DMS 273 (cell line): ENCODE results near the gene ZBTB39.
"Not testable (repeated sequence)": the region's sequence is repeated elsewhere in the genome, so short reads cannot be mapped to it uniquely, and the experiment has no call there.

Experiments used
- DNase-seq: peaks from one replicate; lab custom pipeline; 2025; ENCODE audit not compliant: unreplicated experiment; lab: John Stamatoyannopoulos, UW

Gene ZBTB39

DNA sequence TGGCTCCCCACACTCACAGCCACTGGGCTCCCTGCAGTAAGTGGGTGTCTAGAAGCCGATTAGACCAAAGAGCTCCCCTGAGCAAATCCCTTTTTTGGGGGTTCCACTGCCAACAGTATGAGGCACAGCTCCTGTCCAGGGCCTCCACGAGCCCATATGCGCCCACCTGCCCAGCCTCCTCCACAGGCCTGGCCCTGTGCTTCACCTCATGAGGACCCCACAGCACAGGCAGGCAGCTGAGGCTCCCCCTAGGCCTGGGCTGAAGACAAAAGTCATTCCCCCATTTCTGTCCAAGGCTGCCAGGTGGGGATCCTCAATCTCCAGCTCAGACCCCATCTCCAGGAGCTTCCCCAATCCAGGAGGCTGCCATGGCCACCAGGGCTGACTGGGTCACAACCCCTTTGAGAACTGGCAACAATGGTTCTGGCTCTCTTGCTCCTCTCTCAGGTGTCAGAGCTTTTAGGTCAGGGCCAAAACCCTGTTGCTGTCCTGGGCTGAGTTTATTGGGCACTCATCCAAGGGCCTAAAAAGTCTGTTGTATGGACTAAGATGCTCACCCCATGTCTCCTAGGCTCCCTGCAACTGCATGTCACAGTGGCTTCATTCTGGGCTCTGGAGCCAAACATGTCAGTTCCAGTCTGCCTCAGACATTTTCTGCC lies 23.6 kb downstream of the ZBTB39 start:
- DNase-seq, result not testable (repeated sequence)

DNA sequence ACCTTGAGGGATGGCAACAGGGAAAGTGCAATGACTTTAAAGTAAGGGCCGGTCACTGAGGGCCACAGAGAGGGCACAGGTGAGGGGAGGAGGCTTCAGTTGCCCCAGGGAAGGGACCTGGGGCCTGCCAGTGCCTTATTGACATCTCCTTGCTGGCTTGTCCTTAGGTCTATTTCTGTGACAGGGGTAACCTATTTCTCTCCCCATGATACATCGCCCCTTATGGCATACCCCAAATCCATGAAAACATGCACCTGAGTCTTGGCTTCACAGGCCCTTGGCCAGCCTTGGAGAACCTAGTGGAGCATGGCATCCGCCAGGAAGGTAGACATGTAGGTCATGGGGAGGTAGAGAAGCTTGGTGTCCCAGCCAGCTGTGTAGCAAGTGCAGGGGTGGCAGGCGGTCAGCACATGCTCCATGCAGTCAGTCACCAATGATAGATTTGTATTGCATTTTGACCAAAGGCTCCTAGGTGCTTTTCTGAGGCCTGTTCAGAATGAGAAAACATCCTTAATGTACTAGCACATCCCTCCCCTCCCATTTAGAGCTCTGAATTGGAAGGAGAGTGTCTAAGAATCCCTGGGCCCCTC lies 25.3 kb downstream of the ZBTB39 start:
- DNase-seq, result no peak

DNA sequence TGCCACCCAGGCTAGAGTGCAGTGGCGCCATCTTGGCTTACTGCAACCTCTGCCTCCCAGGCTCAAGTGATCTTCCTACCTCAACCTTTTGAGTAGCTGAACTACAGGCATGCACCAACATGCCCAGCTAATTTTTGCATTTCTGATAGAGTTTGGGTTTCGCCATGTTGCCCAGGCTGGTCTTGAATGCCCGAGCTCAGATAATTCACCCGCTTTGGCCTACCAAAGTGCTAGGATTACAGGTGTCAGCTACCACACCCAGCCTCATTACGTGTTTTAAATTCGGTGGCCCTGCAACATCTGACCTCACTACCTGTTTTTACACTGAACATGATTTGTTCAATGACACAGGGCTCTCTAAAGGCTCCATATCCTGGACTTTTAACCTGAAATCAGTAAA lies 26.1 kb downstream of the ZBTB39 start:
- no peak for DNase-seq

DNA sequence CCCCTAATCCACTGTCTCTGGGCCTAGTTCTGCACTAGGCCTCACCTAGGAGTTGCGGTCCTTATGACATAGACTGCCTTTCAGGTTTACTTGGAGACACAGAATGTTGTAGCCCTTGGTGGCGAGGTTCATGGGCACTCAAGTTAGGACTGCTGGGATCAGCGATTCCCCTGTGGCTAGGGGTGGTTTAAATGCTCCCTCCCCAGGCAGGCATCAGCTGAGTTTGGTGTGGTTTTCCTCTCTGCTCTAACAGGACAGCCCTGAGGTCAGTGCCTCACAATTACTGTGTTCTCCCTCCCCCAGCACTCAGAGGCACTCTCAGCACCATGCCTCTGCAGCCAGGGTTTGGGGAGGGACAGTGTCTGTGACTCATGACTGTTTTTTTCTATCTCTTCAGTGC lies 26.7 kb downstream of the ZBTB39 start:
- no peak for DNase-seq

DNA sequence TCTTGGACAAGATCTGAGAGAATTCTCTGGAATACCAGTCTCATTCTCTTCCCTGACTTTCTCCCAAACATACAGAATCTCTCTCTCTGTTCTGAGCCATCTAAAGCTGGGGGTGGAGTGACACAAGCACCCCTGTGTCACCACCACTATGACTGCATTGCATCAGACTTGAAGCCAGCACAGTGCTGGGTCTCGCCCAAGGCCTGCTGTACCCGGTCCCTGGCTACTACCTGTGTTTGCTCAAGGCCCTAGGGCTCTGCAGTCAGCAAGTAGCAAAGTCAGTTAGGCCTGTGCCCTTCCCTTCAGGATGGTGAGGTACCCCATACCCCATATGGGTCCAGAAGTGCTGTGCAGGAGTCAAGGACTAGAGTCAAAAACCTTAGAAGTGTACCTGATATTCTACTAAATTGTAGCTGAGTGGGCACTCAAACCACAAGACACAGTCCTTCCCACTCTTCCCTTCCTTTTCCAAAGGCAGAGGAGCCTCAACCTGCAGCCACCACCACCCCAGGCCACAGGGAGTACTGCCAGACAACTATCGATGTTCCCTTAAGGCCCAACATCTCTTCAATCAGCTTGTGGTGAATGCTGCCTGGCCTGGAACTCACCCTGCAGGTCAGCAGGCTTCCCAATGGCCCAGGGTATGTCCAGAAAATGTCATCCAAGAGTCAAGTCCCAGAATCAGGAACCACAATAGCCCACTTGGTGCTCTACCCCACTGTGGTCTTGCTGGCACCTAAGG lies 27.8 kb downstream of the ZBTB39 start:
- DNase-seq, result no peak

DNA sequence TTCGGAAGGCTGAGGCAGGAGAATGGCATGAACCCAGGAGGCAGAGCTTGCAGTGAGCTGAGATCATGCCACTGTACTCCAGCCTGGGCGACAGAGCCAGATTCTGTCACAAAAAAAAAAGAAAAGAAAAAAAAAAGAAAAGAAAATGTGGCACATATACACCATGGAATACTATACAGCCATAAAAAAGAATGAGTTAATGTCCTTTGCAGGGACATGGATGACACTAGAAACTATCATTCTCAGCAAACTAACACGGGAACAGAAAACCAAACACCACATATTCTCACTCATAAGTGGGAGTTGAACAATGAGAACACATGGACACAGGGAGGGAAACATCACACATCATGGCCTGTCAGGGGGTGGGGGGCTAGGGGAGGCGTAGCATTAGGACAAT lies 29.0 kb downstream of the ZBTB39 start:
- DNase-seq, result not testable (repeated sequence)

DNA sequence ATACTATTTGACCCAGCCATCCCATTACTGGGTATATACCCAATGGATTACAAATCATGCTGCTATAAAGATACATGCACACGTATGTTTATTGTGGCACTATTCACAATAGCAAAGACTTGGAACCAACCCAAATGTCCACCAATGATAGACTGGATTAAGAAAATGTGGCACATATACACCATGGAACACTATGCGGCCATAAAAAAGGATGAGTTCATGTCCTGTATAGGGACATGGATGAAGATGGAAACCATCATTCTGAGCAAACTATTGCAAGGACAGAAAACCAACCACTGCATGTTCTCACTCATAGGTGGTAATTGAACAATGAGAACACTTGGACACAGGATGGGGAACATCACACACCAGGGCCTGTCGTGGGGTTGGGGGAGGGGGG lies 32.1 kb downstream of the ZBTB39 start:
- DNase-seq, result not testable (repeated sequence)

DNA sequence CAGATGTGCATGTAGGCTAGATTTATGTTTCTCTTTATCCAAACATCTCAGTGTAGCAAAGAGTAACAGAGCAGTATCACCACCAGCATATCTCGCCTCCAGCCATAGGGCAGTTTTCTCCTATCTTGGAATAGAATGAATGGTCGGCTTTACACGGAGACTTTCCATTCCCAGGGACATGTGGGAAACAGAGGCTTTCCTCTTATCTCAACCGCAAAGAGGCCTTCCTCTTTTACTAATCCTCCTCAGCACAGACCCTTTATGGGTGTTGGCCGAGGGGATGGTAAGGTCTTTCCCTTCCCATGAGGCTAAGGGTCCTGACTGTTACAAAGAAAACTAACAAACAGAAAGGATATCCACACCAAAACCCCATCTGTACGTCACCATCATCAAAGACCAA lies 37.4 kb downstream of the ZBTB39 start:
- DNase-seq, result not testable (repeated sequence)

DNA sequence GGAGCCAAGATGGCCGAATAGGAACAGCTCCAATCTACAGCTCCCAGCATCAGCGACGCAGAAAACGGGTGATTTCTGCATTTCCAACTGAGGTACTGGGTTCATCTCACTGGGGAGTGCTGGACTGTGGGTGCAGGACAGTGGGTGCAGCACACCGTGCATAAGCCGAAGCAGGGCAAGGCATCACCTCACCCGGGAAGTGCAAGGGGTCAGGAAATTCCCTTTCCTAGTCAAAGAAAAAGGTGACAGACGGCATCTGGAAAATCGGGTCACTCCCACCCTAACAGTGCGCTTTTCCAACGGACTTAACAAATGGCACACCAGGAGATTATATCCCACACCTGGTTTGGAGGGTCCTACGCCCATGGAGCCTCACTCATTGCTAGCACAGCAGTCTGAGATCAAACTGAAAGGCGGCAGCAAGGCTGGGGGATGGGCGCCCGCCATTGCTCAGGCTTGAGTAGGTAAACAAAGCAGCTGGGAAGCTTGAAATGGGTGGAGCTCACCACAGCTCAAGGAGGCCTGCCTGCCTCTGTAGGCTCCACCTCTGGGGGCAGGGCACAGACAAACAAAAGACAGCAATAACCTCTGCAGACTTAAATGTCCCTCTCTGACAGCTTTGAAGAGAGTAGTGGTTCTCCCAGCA lies 40.2 kb downstream of the ZBTB39 start:
- not testable (repeated sequence) for DNase-seq

DNA sequence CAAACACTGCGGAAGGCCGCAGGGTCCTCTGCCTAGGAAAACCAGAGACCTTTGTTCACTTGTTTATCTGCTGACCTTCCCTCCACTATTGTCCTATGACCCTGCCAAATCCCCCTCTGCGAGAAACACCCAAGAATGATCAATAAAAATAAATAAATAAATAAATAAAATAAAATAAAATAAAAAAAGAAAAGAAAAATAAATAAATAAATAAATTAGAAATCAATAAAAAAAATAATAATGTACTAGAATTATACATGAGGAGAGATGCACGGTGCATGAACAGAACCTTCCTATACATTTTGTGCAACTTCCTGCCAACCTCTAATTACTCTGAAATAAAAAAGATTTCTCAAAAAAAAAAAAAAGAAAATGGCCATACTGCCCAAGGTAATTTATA lies 41.2 kb downstream of the ZBTB39 start:
- not testable (repeated sequence) for DNase-seq

DNA sequence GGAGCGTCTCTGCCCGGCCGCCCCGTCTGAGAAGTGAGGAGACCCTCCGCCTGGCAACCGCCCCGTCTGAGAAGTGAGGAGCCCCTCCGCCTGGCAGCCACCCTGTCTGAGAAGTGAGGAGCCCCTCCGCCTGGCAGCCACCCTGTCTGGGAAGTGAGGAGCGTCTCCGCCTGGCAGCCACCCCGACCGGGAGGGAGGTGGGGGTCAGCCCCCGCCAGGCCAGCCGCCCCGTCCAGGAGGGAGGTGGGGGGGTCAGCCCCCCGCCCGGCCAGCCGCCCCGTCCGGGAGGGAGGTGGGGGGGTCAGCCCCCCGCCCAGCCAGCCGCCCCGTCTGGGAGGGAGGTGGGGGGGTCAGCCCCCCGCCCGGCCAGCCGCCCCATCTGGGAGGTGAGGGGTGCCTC lies 42.8 kb downstream of the ZBTB39 start:
- not testable (repeated sequence) for DNase-seq

DNA sequence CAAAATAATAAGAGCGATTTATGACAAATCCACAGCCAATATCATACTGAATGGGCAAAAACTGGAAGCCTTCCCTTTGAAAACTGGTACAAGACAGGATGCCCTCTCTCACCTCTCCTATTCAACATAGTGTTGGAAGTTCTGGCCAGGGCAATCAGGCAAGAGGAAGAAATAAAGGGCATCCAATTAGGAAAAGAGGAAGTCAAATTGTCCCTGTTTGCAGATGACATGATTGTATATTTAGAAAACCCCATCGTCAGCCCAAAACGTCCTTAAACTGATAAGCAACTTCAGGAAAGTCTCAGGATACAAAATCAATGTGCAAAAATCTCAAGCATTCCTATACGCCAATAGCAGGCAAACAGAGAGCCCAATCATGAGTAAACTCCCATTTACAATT lies 44.1 kb downstream of the ZBTB39 start:
- not testable (repeated sequence) for DNase-seq

DNA sequence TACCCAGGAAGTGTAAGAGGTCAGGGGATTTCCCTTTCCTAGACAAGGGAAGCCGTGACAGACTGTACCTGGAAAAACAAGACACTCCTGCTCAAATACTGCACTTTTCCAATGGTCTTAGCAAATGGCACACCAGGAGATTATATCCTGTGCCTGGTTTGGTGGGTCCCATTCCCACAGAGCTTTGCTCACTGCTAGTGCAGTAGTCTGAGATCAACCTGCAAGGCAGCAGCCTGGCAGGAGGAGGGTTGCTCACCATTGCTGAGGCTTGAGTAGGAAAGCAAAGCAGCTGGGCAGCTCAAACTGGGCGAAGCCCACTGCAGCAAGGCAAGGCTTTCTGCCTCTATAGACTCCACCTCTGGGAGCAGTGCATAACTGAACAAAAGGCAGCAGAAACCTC lies 47.9 kb downstream of the ZBTB39 start:
- no peak for DNase-seq

DNA sequence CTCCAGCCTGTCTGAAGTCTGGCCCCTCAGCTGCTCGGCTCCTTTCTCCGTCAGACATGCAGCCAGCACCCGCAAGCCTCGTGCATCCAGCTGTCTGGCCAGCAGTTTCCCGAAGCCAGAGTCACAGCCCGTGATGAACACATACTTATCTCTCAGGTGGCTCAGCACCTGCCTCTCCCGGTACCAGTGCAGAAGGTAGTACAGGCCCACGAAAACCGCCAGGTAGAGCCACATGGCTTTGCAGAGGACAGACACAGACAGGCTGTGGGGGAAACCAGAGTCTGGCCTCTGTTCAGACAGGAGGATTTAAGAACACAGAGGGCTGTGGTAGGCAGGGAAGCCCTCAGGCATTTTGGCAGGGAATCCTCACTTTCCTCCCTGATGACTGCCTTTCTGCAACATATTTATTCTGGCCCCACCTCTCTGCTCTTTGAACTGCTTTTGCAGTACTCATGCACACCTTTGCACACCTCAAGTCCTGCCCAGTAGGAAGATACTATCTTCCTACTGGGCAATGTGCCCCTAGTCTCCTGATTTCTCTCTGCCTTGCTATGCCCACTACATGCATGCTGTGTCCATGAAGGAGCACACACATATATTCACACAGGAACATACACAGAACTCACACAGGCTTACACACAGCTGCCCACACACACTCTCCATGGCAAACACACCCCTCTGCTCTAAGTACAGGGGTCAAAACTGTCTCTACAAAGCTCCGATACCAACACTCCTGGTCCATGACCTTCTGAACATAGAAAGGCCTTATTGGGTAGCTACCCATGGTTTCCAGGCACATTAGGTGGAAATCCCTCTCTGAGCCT lies 48.9 kb downstream of the ZBTB39 start, which contains the start of gene RDH16:
RDH16 (minus strand) TSS at position 380 of the 824 bp plus-strand sequence; CDS start at position 234, 146 bp downstream.
- DNase-seq, result no peak

DNA sequence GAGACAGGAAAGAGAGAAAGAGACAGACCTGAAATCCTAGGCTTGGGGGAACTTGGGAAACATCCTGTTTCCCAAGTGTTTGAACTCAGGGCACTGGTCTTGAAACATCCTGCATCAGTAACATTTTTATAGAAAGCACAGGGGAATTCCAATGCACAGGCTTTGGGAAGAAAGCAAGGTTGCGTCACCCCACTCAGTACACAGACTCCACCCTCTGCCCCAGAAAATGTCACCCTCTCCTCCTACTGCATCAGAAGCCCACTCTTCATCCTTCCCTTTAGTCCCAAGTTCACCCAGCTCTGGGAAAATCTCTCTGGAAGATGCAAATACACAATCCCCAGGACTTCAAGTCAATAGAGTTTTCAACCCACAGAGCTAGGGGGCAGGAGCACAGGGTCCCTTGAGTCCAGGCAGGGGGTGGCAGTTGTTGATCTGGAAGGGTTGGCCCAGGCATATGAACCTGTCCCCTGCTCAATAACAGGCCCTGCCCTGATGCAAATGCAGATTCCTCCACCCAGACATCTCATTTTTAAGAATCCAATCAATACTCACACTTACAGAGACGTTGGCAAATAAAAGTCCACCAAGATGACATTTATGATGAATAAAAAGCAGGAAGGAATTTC lies 50.6 kb downstream of the ZBTB39 start:
- DNase-seq, result no peak

DNA sequence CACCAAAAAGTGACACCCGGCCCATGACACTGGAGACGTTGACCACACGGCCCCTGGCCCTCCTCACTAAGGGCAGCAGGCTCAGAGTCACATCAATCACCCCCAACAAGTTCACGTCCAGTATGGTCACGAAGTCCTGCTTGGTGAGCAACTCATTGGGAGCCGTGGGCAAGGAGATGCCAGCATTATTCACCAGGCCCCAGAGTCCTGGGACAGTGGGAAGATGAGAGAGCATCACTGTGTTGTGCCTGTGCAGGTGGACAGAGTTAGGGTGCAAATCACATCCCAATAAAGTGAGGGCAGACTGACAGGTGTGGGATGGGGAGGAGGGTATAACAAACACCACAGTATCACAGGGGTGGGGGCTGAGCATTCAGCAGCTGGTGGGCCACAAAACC lies 51.4 kb downstream of the ZBTB39 start:
- no peak for DNase-seq

DNA sequence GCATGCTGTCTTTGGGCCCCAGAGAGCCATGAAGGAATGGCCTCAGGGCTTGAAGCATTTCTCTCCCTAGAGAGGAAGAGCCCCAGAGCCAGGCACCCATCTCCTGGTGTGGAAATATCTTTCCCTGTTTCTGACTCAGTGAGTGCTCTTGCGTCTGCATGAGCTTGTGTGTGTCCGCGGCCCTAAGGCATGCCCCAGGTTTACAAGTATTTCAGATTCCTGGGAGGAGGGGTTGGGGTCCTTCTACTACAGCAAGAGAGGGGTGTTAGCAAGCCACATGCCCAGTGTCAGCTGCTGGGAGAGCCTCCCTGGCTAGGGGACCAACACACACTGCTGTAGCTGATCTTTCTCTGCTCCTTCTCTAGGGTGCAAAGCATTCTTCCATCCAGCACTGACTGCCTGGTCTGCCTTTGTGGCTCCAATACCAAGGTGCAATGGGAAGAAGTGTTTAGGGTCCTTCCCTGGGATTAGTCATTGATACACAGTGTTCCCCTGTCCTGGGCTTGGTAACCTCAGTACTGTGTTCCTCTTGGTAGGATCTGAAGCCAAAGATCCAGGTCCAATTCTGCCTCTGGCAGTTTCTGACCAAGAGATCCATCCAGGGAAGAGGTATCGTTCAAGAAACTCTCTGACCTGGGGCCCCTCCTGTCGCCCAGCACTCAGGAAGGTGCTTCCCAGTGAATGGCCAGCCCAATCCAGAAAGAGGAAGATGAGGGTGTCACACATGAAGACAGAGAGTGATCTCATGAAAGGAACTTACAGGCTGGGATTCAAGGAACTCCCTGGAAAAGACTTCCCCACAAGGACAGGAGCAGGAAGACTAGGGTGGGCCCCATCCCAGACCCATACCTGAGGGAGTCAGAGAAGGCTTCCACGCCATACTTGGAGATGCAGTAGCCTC lies 52.0 kb downstream of the ZBTB39 start:
- no peak for DNase-seq

DNA sequence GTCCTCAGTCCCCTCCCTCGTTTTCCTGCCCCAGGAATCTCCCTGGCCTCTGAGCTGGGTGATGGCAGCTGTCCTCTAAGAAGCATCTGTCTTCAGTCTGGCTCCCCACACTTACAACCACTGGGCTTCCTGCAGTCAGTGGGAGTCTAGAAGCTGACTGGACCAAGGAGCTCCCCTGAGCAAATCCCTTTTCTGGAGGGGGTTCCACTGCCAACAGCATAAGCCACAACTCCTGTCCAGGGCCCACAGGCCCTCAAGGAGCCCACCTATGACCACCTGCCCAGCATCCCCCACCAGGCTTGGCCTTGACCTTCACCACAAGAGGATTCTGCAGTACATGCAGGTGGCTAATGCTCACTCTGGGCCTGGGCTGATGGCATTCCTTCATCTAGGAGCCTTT lies 53.0 kb downstream of the ZBTB39 start:
- no peak for DNase-seq

DNA sequence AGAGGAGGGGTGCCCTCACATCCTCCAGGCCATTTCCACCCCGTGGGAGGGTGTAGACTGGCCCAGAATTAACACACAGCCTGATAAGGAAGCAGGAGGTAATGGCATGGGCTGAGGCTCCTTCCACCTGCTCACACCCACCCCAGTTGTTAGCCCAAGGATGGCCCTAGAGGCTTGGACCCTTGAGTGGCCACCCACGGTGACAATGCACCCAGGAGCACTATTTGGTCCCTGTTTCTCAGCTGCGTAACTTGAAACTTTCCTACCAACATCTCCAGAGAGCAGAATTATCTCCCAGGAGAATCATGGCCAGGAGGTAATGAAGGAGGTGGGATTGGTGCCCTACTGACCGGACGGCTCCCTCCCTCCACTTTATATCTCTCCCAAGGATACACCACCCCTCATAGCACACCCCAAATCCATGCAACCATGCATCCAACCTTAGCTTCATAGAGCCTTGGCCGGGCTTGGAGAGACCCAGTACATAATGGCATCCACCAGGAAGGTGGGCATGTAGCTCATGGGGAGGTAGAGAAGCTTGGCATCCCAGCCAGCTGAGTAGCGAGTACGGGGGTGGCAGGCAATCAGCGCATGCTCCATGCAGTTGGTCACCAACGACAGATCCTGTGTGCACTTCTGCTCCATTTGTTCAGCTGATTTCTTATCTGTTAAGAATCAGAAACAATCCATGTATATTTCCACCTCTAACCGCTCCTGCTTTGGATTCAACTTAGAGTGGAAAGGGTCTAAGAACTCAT lies 54.6 kb downstream of the ZBTB39 start:
- no peak for DNase-seq
